Measurements from ENCODE around the gene PHF23. TPM values are rescaled to one million over a fixed set of nuclear protein-coding genes. Genes with fewer than 3 reads are reported as not detected.
A peak's percentile ranks its signal among the peaks of the same experiment; 100 is the strongest.

The PHF23 gene
- total and polyA plus RNA-seq, 2 of the 4 experiments (the other 2 are of a cell fraction), result 44.8 to 58.5 TPM

DNA sequence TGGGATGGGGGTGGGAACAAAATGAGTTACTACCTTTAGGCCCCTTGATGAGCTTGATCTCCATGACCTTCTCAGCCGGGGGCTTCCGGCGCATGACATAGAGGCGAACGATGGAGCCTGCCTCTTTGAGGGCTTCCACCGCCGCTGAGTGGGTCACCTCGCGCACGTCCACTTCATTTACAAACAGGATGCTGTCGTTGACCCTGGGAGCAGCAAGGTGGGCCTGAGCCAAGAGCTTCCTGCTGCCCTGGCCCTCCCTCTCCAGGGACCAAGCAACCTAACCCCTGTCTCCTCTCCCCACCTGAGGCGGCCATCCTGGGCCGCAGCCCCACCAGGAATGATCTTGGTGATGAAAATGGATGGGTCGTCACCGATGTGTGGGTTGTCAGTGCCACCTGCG, 35.9 kb downstream of the PHF23 start (continued):
- TF ChIP-seq, protein P1, sequence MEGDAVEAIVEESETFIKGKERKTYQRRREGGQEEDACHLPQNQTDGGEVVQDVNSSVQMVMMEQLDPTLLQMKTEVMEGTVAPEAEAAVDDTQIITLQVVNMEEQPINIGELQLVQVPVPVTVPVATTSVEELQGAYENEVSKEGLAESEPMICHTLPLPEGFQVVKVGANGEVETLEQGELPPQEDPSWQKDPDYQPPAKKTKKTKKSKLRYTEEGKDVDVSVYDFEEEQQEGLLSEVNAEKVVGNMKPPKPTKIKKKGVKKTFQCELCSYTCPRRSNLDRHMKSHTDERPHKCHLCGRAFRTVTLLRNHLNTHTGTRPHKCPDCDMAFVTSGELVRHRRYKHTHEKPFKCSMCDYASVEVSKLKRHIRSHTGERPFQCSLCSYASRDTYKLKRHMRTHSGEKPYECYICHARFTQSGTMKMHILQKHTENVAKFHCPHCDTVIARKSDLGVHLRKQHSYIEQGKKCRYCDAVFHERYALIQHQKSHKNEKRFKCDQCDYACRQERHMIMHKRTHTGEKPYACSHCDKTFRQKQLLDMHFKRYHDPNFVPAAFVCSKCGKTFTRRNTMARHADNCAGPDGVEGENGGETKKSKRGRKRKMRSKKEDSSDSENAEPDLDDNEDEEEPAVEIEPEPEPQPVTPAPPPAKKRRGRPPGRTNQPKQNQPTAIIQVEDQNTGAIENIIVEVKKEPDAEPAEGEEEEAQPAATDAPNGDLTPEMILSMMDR (conservative IDR thresholded peaks at IDR 0.05; ENCODE audit: low read depth, low read length), result no peak

DNA sequence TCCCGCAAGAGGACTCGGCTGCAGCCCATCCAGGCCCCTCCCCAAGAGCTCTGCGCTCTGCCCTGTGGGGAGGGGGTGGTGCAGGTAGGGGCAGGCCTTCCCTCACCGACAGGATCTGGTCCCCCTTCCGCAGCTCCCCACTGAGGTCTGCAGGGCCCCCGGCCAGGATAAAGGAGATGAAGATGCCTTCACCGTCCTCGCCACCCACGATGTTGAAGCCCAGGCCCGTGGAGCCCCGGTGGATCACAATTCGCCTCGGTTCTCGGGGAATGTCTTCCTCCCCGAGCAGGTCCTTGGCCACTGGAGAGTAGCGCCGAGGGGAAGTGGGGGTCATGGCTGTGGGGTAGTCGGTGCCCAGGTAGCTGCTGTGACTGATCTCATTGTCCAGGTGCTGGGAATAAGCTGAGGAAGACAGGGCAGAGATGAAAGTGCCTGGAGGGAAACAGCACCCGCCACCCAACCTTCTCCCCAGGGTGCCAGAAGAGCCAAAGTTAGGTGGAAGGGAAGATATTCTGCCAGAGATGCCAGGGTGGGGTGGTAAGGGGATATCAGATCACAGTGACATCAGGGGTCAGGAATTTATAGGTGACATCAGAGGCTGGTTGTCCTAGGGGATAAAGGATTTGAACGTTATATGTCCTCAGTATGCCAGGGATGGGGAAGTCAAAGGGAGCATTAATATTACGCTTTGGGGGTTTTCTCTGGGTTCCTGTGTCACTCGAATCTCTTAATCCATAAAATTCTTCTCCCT, 42.4 kb downstream of the PHF23 start:
- Histone ChIP-seq H3K36me3 (ENCODE audit: control insufficient read depth, insufficient read depth, low read length) (peaks cover 45% of the 10 kb centered on the region), H3K79me1 (ENCODE audit: low read depth in 1 of 2, low read length in 2 of 2) (no peaks in the 10 kb centered on the region; a peak in 1 of 4 replicates), H2BK120ac (ENCODE audit: low read depth, low read length) (no peak overlapping the region), H3K56ac (ENCODE audit: extremely low read depth, insufficient read depth, low read length) (no peak overlapping the region), H4K5ac (ENCODE audit: low read depth, low read length) (no peak overlapping the region), H3K4me3 (ENCODE audit: insufficient read depth, low read depth, low read length) (no peak overlapping the region), H3K23ac (ENCODE audit: low read depth, low read length) (no peak overlapping the region), H3K9me1 (ENCODE audit: insufficient read depth, low read length) (no peaks in the 10 kb centered on the region), H2BK15ac (ENCODE audit: low read depth, low read length) (no peak overlapping the region), H3K14ac (replicated peaks; ENCODE audit: low read depth, low read length) (no peak overlapping the region), H2AK9ac (replicated peaks; ENCODE audit: low read depth, low read length, poor library complexity) (peak overlapping the region; percentile 37), H3K18ac (ENCODE audit: low read depth, low read length) (no peak overlapping the region), H2AK5ac (ENCODE audit: low read depth, low read length) (no peak overlapping the region), H3K4me1 (ENCODE audit: control insufficient read depth, insufficient read depth, low read length) (no peaks in the 10 kb centered on the region), H4K91ac (ENCODE audit: insufficient read depth, low read depth, low read length) (no peak overlapping the region), H3K9me3 (ENCODE audit: control insufficient read depth, insufficient read depth, low read length) (no peaks in the 10 kb centered on the region), H4K8ac (ENCODE audit: low read depth in 2 of 2, low read length in 2 of 2) (no peak overlapping the region), H2BK20ac (ENCODE audit: low read depth, low read length) (no peak overlapping the region), H3K4me2 (ENCODE audit: low read depth, low read length) (no peak overlapping the region), H2AFZ (replicated peaks; ENCODE audit: low read length, poor library complexity) (no peak overlapping the region), H3K27ac (ENCODE audit: insufficient read depth, low read length) (no peak overlapping the region), H3K4ac (ENCODE audit: low read depth, low read length) (no peak overlapping the region), H3K9ac (ENCODE audit: low read depth, low read length) (no peak overlapping the region), H3K27me3 (ENCODE audit: control insufficient read depth, insufficient read depth, low read length) (no peaks in the 10 kb centered on the region), H4K20me1 (ENCODE audit: insufficient read depth, low read length) (peaks cover 3% of the 10 kb centered on the region; the same call in 1 of the 2 replicates), H2BK5ac (ENCODE audit: low read depth, low read length, poor library complexity, severe bottlenecking) (no peak overlapping the region)
- POLR2A ChIA-PET (ENCODE audit: unreplicated experiment), result no interaction called here
- CTCF ChIA-PET, result no interaction called here
- TF ChIP-seq RFX5 (IDR thresholded peaks at IDR 0.05; ENCODE audit: low read depth, low read length), result no peak
- no peak for TF ChIP-seq CEBPB (IDR thresholded peaks at IDR 0.05; ENCODE audit: low read depth, low read length)
- ATAC-seq (ENCODE audit: low read depth) (no peak), DNase-seq (no peak)
- 90% methylated on average over 2 of the region's 22 CpGs; no CpG with 5 or more reads in 1 of the 2 experiments for WGBS, 2 experiments (ENCODE audit: extremely low coverage in 2 of 2, insufficient read length in 1 of 2)
- in situ Hi-C loops (cut with MboI; ENCODE audit: low sequenced_read_pairs) (no loop called here), intact Hi-C loops (cut with micrococcal nuclease) (no loop called here), dilution Hi-C loops (cut with HindIII; ENCODE audit: low sequenced_read_pairs, unreplicated experiment) (no loop called here)
- no TSS peak for BruUV-seq (replicated peaks)

All from IMR-90 (cell line).